Coronary artery (tissue), 2 donors: Measurements from ENCODE around the gene CFAP221.

Experiments
- DNase-seq: peaks from one replicate; pipeline ENCODE4 v3.0.0-alpha.2; 2017; ENCODE audit warnings: low spot score
- H3K27ac ChIP-seq, 2 donors: fragments of 200-600 bp; sonication (generic); one replicate each; pipeline ENCODE4 v1.5.1; 2016 to 2019
- H3K4me3 ChIP-seq: fragments of 200-600 bp; sonication (generic); 2 replicates; pipeline ENCODE4 v1.5.1; 2016; ENCODE audit warnings: mild to moderate bottlenecking, moderate library complexity
- CTCF ChIP-seq: fragments of 200-600 bp; sonication (generic); IDR thresholded peaks from one replicate; pipeline ENCODE4 v1.5.1; 2019; ENCODE audit warnings: antibody characterized with exemption

The CFAP221 gene

GRCh38 chr2:119683074-119683712 is 138.9 kb downstream of the CFAP221 start:
- DNase-seq, result peak; percentile 66
- no peak for TF ChIP-seq CTCF
- H3K27ac ChIP-seq, result no peak overlapping the region
- no peak overlapping the region for H3K4me3 ChIP-seq

DNA sequence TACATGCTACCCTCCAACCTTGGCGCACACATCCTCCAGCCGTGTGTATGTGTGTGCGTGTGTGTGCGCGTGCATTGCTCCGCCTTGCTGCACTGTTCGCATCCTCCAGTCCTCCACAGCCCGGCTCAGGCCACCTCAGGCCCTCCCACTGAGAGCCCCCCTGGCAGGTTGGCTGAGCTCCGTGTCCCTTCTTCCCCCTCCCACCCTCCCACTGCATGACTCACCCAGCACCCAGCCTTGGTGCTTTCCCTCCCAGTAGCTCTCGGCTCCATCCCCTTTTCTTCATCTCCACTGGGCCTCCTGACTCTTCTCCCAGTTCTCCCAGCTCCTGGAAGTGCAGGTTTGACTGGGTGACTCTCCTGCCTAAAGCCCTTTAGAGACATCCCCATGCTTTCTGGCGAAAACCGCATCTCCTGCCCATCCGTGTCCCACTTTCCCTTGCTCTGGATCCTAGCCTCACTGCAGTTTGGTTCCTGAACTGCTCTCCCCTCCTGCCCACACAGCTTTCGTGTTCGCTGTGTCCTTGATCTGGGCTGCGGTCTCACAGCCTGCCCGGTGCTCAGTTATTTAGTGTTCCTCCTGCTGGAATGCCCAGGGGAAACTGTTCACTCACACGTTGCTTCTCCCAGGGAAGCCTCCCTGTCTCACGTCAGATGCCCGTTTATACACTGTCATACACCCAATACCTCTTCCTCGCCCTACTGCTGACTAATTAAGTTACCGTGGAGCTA is 139.6 kb downstream of the CFAP221 start:
- TF ChIP-seq CTCF, result no peak
- peak; percentile 43 for DNase-seq
- Histone ChIP-seq H3K4me3 (no peak overlapping the region), H3K27ac (no peak overlapping the region)

DNA sequence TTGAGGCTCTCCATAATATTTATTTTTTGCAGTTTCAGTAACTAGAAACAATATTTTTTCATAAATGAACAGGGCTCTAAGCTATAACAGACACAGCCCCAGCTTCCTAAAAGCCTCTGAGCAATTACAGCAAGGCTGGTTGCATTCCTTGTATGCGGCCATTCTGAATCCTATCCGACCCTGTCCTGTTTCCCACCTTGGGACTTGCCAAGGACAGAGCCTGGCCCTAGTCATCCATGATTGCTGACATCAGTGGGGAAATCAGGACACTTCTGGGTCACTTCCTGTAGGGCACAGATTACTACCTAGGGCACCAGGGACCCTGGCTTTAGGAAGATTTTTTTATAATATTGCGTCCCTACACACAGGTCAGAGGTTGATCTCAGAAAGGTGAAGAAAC is 140.3 kb downstream of the CFAP221 start:
- peak; percentile 19 for DNase-seq
- no peak for TF ChIP-seq CTCF
- Histone ChIP-seq H3K4me3 (no peak overlapping the region), H3K27ac (no peak overlapping the region)

DNA sequence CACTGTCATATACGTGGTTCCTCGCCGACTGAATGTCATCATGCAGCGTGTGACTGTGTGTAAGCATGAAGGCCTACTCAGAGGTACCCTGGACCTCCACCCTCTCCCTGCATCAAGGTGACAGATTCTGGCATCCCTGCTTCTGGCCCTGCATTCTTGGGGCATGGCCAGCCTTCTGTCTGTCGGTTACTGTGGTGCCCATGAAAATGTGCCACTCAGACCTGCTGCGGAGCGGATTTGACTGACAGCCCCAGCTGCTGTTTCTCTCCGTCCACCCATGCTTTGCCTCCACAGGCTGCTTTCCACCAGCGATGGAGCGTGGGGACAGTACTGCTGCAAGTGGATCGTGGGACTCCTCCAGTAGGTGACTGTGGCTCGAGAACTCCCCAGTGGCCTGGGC is 144.4 kb downstream of the CFAP221 start:
- Histone ChIP-seq H3K27ac (no peak overlapping the region), H3K4me3 (no peak overlapping the region)
- DNase-seq, result peak; percentile 35
- no peak for TF ChIP-seq CTCF

DNA sequence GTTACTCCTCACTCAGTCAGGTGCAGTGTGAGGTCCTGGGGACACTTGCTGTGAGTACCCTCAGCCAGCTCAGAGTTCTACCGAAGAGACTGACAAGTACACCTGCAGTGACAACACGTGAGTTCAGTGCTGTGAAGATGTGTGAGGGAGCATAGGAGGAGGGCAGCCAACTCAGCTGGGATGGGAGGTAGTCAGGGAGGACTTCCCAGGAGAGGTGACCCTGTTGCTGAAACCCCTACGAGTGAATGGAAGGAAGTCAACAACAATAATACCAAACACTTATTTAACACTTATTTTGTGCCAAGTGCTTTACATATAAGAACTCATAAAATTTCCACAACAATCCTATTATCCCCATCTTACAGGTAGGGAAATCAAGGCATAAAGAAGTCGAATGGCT is 145.0 kb downstream of the CFAP221 start:
- TF ChIP-seq CTCF, result no peak
- H3K4me3 ChIP-seq, result no peak overlapping the region
- no peak for DNase-seq
- no peak overlapping the region for H3K27ac ChIP-seq

DNA sequence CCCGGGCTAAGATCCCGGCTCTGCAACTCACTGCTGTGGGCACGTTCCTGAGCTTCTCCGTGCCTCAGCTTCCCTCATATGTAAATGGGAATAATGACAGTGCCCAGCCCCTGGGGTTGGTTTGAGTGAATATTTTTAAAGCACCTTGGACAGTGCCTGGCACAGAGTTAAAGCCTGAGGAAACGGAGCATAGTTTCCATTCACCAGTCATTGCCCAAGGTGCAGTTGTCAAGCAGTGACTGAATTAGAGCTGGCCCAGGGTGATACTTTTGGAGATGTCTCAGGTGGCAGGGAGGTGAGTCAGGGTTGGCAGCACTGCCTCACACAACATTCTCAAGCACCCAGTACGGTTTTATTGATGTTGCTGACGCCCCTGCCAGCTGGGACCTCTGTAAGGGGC is 146.9 kb downstream of the CFAP221 start:
- no peak for DNase-seq
- TF ChIP-seq CTCF, result no peak
- H3K27ac ChIP-seq, result no peak overlapping the region
- no peak overlapping the region for H3K4me3 ChIP-seq
